Thoracic aorta (tissue), 2 donors: ENCODE measurements around the gene PDXP. TPM values are rescaled to one million over a fixed set of nuclear protein-coding genes. Genes with fewer than 3 reads are reported as not detected.
A peak's percentile ranks its signal among the peaks of the same experiment; 100 is the strongest.

Experiments
- ATAC-seq: fragments of 150-250 bp; one replicate; pipeline ENCODE4 v1.8.0; 2017; ENCODE audit warnings: low read depth; ENCODE audit not compliant: insufficient number of reproducible peaks, low FRiP score
- DNase-seq: peaks from one replicate; pipeline ENCODE4 v3.0.0-alpha.2; 2020; ENCODE audit warnings: low spot score
- H3K27ac ChIP-seq, 2 donors: fragments of 200-600 bp; sonication (generic); 1 replicate in 1 of 2; 2 replicates in 1 of 2; pipeline ENCODE4 v1.5.1; 2016; ENCODE audit warnings: mild to moderate bottlenecking in 2 of 2, moderate library complexity in 2 of 2
- H3K27me3 ChIP-seq: fragments of 200-600 bp; sonication (generic); replicated peaks from 2 replicates; pipeline ENCODE4 v1.6.0; 2016; ENCODE audit warnings: mild to moderate bottlenecking; ENCODE audit not compliant: insufficient read depth
- H3K36me3 ChIP-seq: fragments of 200-600 bp; sonication (generic); one replicate; pipeline ENCODE4 v1.5.1; 2016
- H3K4me1 ChIP-seq, 2 donors: fragments of 200-600 bp; sonication (generic); 1 replicate in 1 of 2; 2 replicates in 1 of 2; pipeline versions ENCODE4 v1.5.1 to v1.6.0; 2016; ENCODE audit warnings: low read depth in 2 of 2, mild to moderate bottlenecking in 1 of 2; ENCODE audit not compliant: control insufficient read depth in 1 of 2
- H3K4me3 ChIP-seq: fragments of 200-600 bp; sonication (generic); 2 replicates; pipeline ENCODE4 v1.5.1; 2016; ENCODE audit warnings: mild to moderate bottlenecking
- H3K9me3 ChIP-seq: fragments of 200-600 bp; sonication (generic); 2 replicates; pipeline ENCODE4 v1.5.1; 2016
- total RNA-seq, 2 donors: library from RNA; depleted of rRNA; stranded (reverse); fragments of >200 nt; gene quantifications; one replicate each; pipeline versions ENCODE4 v1.1.0 to v1.2.3, GENCODE V29; 2016
- TF ChIP-seq, protein P1 (sequence below): fragments of 200-600 bp; sonication (generic); IDR thresholded peaks from one replicate; pipeline ENCODE4 v1.5.1; 2019; ENCODE audit warnings: antibody characterized with exemption

PDXP gene
- total RNA-seq, 2 donors from 2014 or later: 6.3 to 13.8 TPM

GRCh38 chr22:37626144-37626543 is 32.4 kb upstream of the PDXP start:
- H3K36me3 ChIP-seq: peaks cover 17% of the 10 kb centered on the region
- ATAC-seq (peak; percentile 45), DNase-seq (peak; percentile 43)
- H3K9me3 ChIP-seq: no peaks in the 10 kb centered on the region
- H3K4me1 ChIP-seq: peaks cover 14 to 23% of the 10 kb centered on the region in 2 donors
- no peaks in the 10 kb centered on the region for H3K27me3 ChIP-seq
- H3K27ac ChIP-seq: peak overlapping the region; percentile 64 to 66
- TF ChIP-seq, protein P1, sequence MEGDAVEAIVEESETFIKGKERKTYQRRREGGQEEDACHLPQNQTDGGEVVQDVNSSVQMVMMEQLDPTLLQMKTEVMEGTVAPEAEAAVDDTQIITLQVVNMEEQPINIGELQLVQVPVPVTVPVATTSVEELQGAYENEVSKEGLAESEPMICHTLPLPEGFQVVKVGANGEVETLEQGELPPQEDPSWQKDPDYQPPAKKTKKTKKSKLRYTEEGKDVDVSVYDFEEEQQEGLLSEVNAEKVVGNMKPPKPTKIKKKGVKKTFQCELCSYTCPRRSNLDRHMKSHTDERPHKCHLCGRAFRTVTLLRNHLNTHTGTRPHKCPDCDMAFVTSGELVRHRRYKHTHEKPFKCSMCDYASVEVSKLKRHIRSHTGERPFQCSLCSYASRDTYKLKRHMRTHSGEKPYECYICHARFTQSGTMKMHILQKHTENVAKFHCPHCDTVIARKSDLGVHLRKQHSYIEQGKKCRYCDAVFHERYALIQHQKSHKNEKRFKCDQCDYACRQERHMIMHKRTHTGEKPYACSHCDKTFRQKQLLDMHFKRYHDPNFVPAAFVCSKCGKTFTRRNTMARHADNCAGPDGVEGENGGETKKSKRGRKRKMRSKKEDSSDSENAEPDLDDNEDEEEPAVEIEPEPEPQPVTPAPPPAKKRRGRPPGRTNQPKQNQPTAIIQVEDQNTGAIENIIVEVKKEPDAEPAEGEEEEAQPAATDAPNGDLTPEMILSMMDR: peak; percentile 8
- H3K4me3 ChIP-seq: no peak overlapping the region

DNA sequence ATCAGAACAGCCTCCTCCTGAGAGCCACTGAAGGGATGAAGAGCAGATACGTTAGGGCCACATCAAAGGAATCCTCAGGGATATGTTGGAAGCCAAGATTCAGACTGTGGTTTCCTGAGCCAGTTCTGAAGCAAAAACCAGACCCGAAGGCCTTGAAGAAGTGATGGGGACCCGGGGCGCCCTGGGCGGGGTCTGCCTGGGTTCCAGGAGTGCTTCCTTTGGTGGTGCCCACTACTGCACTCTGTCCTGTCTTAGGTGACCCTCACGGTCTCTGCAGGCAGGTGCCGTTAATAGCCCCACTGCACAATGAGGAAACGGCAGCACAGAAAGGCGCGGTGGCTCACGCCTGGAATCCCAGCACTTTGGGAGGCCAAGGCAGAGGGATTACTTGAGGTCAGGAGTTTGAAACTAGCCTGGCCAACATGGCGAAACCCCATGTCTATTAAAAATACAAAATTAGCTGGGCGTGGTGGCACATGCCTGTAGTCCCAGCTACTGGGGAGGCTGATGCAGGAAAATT is 31.9 kb upstream of the PDXP start:
- TF ChIP-seq, protein P1: no peak
- peak overlapping the region; percentile 64 to 66 for H3K27ac ChIP-seq
- no peak overlapping the region for H3K4me3 ChIP-seq
- no peak for DNase-seq
- H3K4me1 ChIP-seq: peaks cover 14 to 23% of the 10 kb centered on the region in 2 donors
- no peaks in the 10 kb centered on the region for H3K9me3 ChIP-seq
- no peak for ATAC-seq
- H3K27me3 ChIP-seq: no peaks in the 10 kb centered on the region
- peaks cover 14% of the 10 kb centered on the region for H3K36me3 ChIP-seq

DNA sequence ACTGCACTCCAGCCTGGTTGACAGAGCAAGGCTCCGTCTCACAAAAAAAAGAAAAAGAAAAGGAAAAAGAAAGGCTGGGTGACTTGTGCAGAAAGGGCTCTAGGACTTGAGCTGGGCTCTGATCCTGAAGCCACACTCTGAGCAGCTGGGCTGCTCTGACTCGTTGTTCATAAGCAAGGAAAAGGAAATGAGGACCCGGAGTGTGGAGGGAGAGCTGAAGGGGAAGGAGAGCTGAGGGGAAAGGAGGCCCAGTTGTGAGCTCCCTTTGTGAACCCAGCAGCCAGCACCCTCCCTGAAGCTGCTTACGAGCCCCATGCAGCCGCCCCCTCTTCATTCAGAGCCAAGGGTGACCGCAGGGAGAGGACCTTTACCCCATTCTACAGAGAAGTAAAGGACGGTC is 31.4 kb upstream of the PDXP start:
- ATAC-seq: no peak
- Histone ChIP-seq H3K4me1 (peaks cover 14 to 23% of the 10 kb centered on the region in 2 donors), H3K9me3 (no peaks in the 10 kb centered on the region), H3K27me3 (no peaks in the 10 kb centered on the region), H3K36me3 (peaks cover 14% of the 10 kb centered on the region), H3K4me3 (no peak overlapping the region), H3K27ac (peak overlapping the region; percentile 64 to 66)
- no peak for DNase-seq
- TF ChIP-seq, protein P1: no peak

DNA sequence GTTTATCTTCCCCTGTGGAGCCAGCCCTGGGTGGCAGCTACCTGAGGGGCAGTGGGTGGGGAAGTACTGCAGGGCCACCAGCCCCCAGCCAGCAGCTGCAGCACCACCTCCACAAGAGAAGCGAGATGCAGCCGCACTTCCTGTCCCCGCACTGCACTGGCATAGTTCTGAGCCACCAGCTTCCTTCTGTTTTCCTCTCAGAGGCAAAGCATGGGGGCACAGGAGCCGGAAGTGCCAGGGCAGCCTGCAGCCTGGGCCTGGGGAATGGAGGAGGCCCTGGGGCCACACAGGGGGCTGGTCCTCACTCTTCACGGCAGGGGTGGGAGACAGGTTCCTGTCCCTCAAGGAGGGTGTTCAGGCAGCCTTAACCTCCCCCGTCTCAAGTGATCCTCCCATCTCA is 31.0 kb upstream of the PDXP start:
- H3K4me1 ChIP-seq: peaks cover 14 to 23% of the 10 kb centered on the region in 2 donors

GRCh38 chr22:37628830-37629229 is 29.7 kb upstream of the PDXP start:
- Histone ChIP-seq H3K36me3 (peaks cover 14% of the 10 kb centered on the region), H3K27ac (no peak overlapping the region), H3K4me1 (peaks cover 21 to 35% of the 10 kb centered on the region in 2 donors), H3K9me3 (no peaks in the 10 kb centered on the region), H3K4me3 (no peak overlapping the region), H3K27me3 (no peaks in the 10 kb centered on the region)
- TF ChIP-seq, protein P1: no peak
- ATAC-seq: no peak
- DNase-seq: no peak

More for the DNA sequence above, 31.0 kb upstream of the PDXP start:
- Histone ChIP-seq H3K27ac (peak overlapping the region; percentile 64 to 66), H3K9me3 (no peaks in the 10 kb centered on the region), H3K27me3 (no peaks in the 10 kb centered on the region), H3K4me3 (no peak overlapping the region), H3K36me3 (peaks cover 14% of the 10 kb centered on the region)
- ATAC-seq (no peak), DNase-seq (no peak)
- TF ChIP-seq, protein P1: no peak
